Measurements from ENCODE around the gene RIN3. TPM values are rescaled to one million over a fixed set of nuclear protein-coding genes. Genes with fewer than 3 reads are reported as not detected.
A peak's percentile ranks its signal among the peaks of the same experiment; 100 is the strongest.
"Not testable (repeated sequence)": the region's sequence is repeated elsewhere in the genome, so short reads cannot be mapped to it uniquely, and the experiment has no call there.

The RIN3 gene
- polyA plus RNA-seq, 1 experiment, result 8.2 TPM

- DNase-seq (ENCODE audit: low read depth), result no peak
- POLR2A ChIA-PET, result no interaction called here
- TF ChIP-seq CTCF (IDR thresholded peaks at IDR 0.05; ENCODE audit: insufficient read depth, low read depth, low read length), result no peak
- Histone ChIP-seq H3K27me3 (ENCODE audit: control insufficient read depth, insufficient read depth, low read length) (no peaks in the 10 kb centered on the region), H3K36me3 (ENCODE audit: control insufficient read depth, insufficient read depth, low read length) (peaks cover 16% of the 10 kb centered on the region), H3K4me3 (ENCODE audit: low read depth, low read length) (no peak overlapping the region)
- CTCF ChIA-PET, result no interaction called here
These were observed 165.2 kb downstream of the RIN3 start for GRCh38 chr14:92678766-92679165.

- ChIA-PET CTCF (no interaction called here), POLR2A (no interaction called here)
- Histone ChIP-seq H3K4me3 (ENCODE audit: low read depth, low read length) (no peak overlapping the region), H3K27me3 (ENCODE audit: control insufficient read depth, insufficient read depth, low read length) (no peaks in the 10 kb centered on the region), H3K36me3 (ENCODE audit: control insufficient read depth, insufficient read depth, low read length) (peaks cover 16% of the 10 kb centered on the region)
- DNase-seq (ENCODE audit: low read depth), result no peak
- no peak for TF ChIP-seq CTCF (IDR thresholded peaks at IDR 0.05; ENCODE audit: insufficient read depth, low read depth, low read length)
These were observed 165.7 kb downstream of the RIN3 start for GRCh38 chr14:92679246-92679645.

- DNase-seq (ENCODE audit: low read depth); H3K4me3 ChIP-seq (ENCODE audit: low read depth, low read length); H3K27me3 ChIP-seq (ENCODE audit: control insufficient read depth, insufficient read depth, low read length); POLR2A ChIA-PET: not testable (repeated sequence)
- peaks cover 18% of the 10 kb centered on the region for H3K36me3 ChIP-seq (ENCODE audit: control insufficient read depth, insufficient read depth, low read length)
- CTCF ChIA-PET, result interaction anchor here (0.8 to 3.0 kb wide), 20 partner anchors 8 to 544 kb away, joined by 3 to 23 read pairs (median 3); no protein-coding TSS in a partner anchor
These were observed 166.7 kb downstream of the RIN3 start for GRCh38 chr14:92680330-92680729.

GRCh38 chr14:92680781-92681650 lies 167.4 kb downstream of the RIN3 start:
- ChIA-PET CTCF (interaction anchor here (0.8 to 3.0 kb wide), 27 partner anchors 9 to 549 kb away, joined by 3 to 23 read pairs (median 3); no protein-coding TSS in a partner anchor), POLR2A (no interaction called here)
- TF ChIP-seq CTCF (IDR thresholded peaks at IDR 0.05; ENCODE audit: insufficient read depth, low read depth, low read length), result peak; percentile 93

GRCh38 chr14:92683041-92683440 lies 169.5 kb downstream of the RIN3 start:
- CTCF ChIA-PET, result interaction anchor here (0.6 to 2.5 kb wide), 7 partner anchors 91 to 645 kb away, joined by 3 to 12 read pairs (median 3); no protein-coding TSS in a partner anchor
- no peak for DNase-seq (ENCODE audit: low read depth)
- POLR2A ChIA-PET, result no interaction called here
- TF ChIP-seq CTCF (IDR thresholded peaks at IDR 0.05; ENCODE audit: insufficient read depth, low read depth, low read length), result no peak
- H3K36me3 ChIP-seq (ENCODE audit: control insufficient read depth, insufficient read depth, low read length), result peaks cover 13% of the 10 kb centered on the region
- H3K27me3 ChIP-seq (ENCODE audit: control insufficient read depth, insufficient read depth, low read length), result no peaks in the 10 kb centered on the region
- no peak overlapping the region for H3K4me3 ChIP-seq (ENCODE audit: low read depth, low read length)

More at GRCh38 chr14:92680781-92681650, 167.4 kb downstream of the RIN3 start:
- Histone ChIP-seq H3K4me3 (ENCODE audit: low read depth, low read length) (no peak overlapping the region), H3K27me3 (ENCODE audit: control insufficient read depth, insufficient read depth, low read length) (no peaks in the 10 kb centered on the region), H3K36me3 (ENCODE audit: control insufficient read depth, insufficient read depth, low read length) (peaks cover 17% of the 10 kb centered on the region)
- DNase-seq (ENCODE audit: low read depth), result no peak

All from BJ (cell line).